Measurements from ENCODE around the gene RTN4IP1.

DNA sequence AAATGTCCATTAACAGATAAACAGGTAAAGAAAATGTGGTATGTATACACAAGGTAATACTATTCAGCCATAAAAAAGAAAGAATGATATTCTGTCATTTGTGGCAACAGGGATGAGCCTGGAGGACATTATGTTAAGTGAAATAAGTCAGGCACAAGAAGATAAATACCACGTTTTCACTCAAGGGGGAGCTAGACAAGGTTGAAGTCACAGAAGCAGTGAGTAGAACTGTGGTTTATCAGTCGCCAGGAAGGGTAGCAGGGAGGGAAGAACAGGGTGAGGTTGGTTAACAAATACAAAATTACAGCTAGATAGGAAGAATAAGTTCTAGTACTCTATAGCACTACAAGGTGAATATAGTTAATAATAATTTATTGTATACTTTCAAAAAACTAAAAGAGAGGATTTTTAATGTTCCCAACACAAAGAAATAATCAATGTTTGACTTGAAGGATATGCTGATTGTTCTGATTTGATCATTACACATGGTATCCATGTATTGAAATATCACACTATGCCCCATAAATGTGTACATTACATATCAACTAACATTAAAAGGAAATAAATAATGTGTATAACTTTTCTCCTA, 21.1 kb downstream of the RTN4IP1 start:
- TF ChIP-seq CBFB (CRISPR knock-in tag; IDR thresholded peaks at IDR 0.05) (no peak), ZFX (CRISPR knock-in tag; IDR thresholded peaks at IDR 0.05; ENCODE audit: low read depth) (no peak), NFE2 (CRISPR knock-in tag; IDR thresholded peaks at IDR 0.05) (no peak), ZBTB7B (CRISPR knock-in tag; IDR thresholded peaks at IDR 0.05) (no peak), HNRNPK (IDR thresholded peaks at IDR 0.05; ENCODE audit: low read depth, low read length, poor library complexity, severe bottlenecking) (no peak), HMG20B (CRISPR knock-in tag; conservative IDR thresholded peaks at IDR 0.05) (no peak), ZNF12 (CRISPR knock-in tag; IDR thresholded peaks at IDR 0.05) (no peak), KDM6A (CRISPR knock-in tag; IDR thresholded peaks at IDR 0.05; ENCODE audit: low read depth) (no peak)
- TF ChIP-seq, protein P1, sequence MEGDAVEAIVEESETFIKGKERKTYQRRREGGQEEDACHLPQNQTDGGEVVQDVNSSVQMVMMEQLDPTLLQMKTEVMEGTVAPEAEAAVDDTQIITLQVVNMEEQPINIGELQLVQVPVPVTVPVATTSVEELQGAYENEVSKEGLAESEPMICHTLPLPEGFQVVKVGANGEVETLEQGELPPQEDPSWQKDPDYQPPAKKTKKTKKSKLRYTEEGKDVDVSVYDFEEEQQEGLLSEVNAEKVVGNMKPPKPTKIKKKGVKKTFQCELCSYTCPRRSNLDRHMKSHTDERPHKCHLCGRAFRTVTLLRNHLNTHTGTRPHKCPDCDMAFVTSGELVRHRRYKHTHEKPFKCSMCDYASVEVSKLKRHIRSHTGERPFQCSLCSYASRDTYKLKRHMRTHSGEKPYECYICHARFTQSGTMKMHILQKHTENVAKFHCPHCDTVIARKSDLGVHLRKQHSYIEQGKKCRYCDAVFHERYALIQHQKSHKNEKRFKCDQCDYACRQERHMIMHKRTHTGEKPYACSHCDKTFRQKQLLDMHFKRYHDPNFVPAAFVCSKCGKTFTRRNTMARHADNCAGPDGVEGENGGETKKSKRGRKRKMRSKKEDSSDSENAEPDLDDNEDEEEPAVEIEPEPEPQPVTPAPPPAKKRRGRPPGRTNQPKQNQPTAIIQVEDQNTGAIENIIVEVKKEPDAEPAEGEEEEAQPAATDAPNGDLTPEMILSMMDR (CRISPR knock-in tag; IDR thresholded peaks at IDR 0.05): peak; percentile 76
- TF ChIP-seq, protein P2, sequence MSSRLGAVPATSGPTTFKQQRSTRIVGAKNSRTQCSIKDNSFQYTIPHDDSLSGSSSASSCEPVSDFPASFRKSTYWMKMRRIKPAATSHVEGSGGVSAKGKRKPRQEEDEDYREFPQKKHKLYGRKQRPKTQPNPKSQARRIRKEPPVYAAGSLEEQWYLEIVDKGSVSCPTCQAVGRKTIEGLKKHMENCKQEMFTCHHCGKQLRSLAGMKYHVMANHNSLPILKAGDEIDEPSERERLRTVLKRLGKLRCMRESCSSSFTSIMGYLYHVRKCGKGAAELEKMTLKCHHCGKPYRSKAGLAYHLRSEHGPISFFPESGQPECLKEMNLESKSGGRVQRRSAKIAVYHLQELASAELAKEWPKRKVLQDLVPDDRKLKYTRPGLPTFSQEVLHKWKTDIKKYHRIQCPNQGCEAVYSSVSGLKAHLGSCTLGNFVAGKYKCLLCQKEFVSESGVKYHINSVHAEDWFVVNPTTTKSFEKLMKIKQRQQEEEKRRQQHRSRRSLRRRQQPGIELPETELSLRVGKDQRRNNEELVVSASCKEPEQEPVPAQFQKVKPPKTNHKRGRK (CRISPR knock-in tag; IDR thresholded peaks at IDR 0.05): no peak
- TF ChIP-seq, protein P3, sequence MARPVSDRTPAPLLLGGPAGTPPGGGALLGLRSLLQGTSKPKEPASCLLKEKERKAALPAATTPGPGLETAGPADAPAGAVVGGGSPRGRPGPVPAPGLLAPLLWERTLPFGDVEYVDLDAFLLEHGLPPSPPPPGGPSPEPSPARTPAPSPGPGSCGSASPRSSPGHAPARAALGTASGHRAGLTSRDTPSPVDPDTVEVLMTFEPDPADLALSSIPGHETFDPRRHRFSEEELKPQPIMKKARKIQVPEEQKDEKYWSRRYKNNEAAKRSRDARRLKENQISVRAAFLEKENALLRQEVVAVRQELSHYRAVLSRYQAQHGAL (CRISPR knock-in tag; IDR thresholded peaks at IDR 0.05; ENCODE audit: not compliant biosample characterization): no peak
- TF ChIP-seq, protein P4, sequence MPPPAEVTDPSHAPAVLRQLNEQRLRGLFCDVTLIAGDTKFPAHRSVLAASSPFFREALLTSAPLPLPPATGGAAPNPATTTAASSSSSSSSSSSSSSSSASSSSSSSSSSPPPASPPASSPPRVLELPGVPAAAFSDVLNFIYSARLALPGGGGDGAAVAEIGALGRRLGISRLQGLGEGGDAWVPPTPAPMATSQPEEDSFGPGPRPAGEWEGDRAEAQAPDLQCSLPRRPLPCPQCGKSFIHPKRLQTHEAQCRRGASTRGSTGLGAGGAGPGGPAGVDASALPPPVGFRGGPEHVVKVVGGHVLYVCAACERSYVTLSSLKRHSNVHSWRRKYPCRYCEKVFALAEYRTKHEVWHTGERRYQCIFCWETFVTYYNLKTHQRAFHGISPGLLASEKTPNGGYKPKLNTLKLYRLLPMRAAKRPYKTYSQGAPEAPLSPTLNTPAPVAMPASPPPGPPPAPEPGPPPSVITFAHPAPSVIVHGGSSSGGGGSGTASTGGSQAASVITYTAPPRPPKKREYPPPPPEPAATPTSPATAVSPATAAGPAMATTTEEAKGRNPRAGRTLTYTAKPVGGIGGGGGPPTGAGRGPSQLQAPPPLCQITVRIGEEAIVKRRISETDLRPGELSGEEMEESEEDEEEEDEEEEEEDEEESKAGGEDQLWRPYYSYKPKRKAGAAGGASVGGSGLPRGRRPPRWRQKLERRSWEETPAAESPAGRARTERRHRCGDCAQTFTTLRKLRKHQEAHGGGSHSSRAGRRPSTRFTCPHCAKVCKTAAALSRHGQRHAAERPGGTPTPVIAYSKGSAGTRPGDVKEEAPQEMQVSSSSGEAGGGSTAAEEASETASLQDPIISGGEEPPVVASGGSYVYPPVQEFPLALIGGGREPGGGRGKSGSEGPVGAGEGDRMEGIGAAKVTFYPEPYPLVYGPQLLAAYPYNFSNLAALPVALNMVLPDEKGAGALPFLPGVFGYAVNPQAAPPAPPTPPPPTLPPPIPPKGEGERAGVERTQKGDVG (CRISPR knock-in tag; IDR thresholded peaks at IDR 0.05; ENCODE audit: borderline replicate concordance): no peak

Measured in HepG2 (cell line).